ENCODE results near the gene CDH12.
"Not testable (repeated sequence)": the region's sequence is repeated elsewhere in the genome, so short reads cannot be mapped to it uniquely, and the experiment has no call there.

CDH12 gene

GRCh38 chr5:22238047-22238446 is 615.1 kb downstream of the CDH12 start:
- no peak overlapping the region for H3K4me3 ChIP-seq (IDR thresholded peaks at IDR 0.05; ENCODE audit: insufficient read depth, low read depth, low read length)
- no peaks in the 10 kb centered on the region for H3K4me1 ChIP-seq (ENCODE audit: low read depth, poor library complexity, severe bottlenecking)
- H3K36me3 ChIP-seq (ENCODE audit: insufficient read depth), result no peaks in the 10 kb centered on the region
- no peak overlapping the region for H3K9ac ChIP-seq
- no peak overlapping the region for H3K4me2 ChIP-seq
- H2AFZ ChIP-seq (ENCODE audit: low read depth), result no peak overlapping the region
- TF ChIP-seq, protein P1, sequence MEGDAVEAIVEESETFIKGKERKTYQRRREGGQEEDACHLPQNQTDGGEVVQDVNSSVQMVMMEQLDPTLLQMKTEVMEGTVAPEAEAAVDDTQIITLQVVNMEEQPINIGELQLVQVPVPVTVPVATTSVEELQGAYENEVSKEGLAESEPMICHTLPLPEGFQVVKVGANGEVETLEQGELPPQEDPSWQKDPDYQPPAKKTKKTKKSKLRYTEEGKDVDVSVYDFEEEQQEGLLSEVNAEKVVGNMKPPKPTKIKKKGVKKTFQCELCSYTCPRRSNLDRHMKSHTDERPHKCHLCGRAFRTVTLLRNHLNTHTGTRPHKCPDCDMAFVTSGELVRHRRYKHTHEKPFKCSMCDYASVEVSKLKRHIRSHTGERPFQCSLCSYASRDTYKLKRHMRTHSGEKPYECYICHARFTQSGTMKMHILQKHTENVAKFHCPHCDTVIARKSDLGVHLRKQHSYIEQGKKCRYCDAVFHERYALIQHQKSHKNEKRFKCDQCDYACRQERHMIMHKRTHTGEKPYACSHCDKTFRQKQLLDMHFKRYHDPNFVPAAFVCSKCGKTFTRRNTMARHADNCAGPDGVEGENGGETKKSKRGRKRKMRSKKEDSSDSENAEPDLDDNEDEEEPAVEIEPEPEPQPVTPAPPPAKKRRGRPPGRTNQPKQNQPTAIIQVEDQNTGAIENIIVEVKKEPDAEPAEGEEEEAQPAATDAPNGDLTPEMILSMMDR (conservative IDR thresholded peaks at IDR 0.05; ENCODE audit: low read depth, low read length), result no peak
- H3K27me3 ChIP-seq (ENCODE audit: insufficient read depth, low read depth), result no peaks in the 10 kb centered on the region
- no peaks in the 10 kb centered on the region for H4K20me1 ChIP-seq (ENCODE audit: insufficient read depth)
- no peak overlapping the region for H3K27ac ChIP-seq
- no peaks in the 10 kb centered on the region for H3K79me2 ChIP-seq (ENCODE audit: insufficient read depth, low read depth)

DNA sequence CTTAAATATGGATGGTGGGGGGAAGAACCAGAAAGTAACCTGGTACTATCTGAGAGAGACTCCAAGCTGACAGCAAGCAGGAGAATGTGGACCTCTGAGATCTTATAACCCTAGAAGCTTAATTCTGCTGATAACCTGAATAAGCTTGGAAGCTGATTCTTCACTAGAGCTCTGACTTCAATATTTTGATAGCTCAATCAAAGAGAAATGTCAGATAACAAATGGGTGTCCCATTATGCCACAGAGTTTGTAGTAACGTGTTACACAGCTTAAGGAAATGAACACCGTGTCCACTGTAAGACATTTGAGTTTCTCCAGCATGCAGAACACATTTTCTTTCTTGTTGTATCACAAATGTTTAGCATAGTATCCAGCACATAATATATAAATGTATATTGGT is 626.7 kb downstream of the CDH12 start:
- H3K36me3 ChIP-seq (ENCODE audit: insufficient read depth), result no peaks in the 10 kb centered on the region
- H3K4me1 ChIP-seq (ENCODE audit: low read depth, poor library complexity, severe bottlenecking), result no peaks in the 10 kb centered on the region
- H2AFZ ChIP-seq (ENCODE audit: low read depth), result no peak overlapping the region
- H3K27me3 ChIP-seq (ENCODE audit: insufficient read depth, low read depth), result no peaks in the 10 kb centered on the region
- H3K27ac ChIP-seq, result no peak overlapping the region
- H3K79me2 ChIP-seq (ENCODE audit: insufficient read depth, low read depth), result no peaks in the 10 kb centered on the region
- H4K20me1 ChIP-seq (ENCODE audit: insufficient read depth), result no peaks in the 10 kb centered on the region
- TF ChIP-seq, protein P1 (conservative IDR thresholded peaks at IDR 0.05; ENCODE audit: low read depth, low read length), result no peak
- no peak overlapping the region for H3K9ac ChIP-seq
- no peak overlapping the region for H3K4me3 ChIP-seq (IDR thresholded peaks at IDR 0.05; ENCODE audit: insufficient read depth, low read depth, low read length)
- no peak overlapping the region for H3K4me2 ChIP-seq

DNA sequence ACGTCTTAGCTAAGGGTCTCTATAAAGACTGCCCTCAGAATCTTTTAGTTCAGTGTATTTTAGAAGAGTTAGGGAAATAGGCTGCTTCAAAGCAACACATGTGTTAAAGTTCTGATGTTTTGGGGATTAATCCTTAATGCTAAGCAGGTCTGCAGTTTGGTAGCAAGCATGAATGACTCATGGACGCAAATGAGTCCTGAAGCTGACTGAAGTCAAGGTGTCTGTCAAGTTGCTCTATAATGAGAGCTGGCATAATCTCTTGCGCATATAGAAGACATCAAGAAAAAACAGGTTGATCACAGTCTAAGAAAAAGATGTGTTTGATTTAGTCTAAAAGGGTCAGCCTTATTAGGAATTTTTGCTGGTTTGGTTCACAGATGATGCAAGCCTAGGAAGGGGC is 630.1 kb downstream of the CDH12 start:
- H3K9ac ChIP-seq, result no peak overlapping the region
- no peak overlapping the region for H2AFZ ChIP-seq (ENCODE audit: low read depth)

GRCh38 chr5:22213703-22214495 is 639.2 kb downstream of the CDH12 start:
- not testable (repeated sequence) for H3K4me1 ChIP-seq (ENCODE audit: low read depth, poor library complexity, severe bottlenecking); H2AFZ ChIP-seq (ENCODE audit: low read depth); H3K4me2 ChIP-seq; H3K36me3 ChIP-seq (ENCODE audit: insufficient read depth); H3K27me3 ChIP-seq (ENCODE audit: insufficient read depth, low read depth); H3K27ac ChIP-seq; H3K79me2 ChIP-seq (ENCODE audit: insufficient read depth, low read depth); H3K4me3 ChIP-seq (IDR thresholded peaks at IDR 0.05; ENCODE audit: insufficient read depth, low read depth, low read length); H4K20me1 ChIP-seq (ENCODE audit: insufficient read depth); H3K9ac ChIP-seq

More for the DNA sequence above, 630.1 kb downstream of the CDH12 start:
- Histone ChIP-seq H3K4me1 (ENCODE audit: low read depth, poor library complexity, severe bottlenecking) (no peaks in the 10 kb centered on the region), H3K4me2 (no peak overlapping the region), H3K36me3 (ENCODE audit: insufficient read depth) (no peaks in the 10 kb centered on the region), H3K27me3 (ENCODE audit: insufficient read depth, low read depth) (no peaks in the 10 kb centered on the region), H4K20me1 (ENCODE audit: insufficient read depth) (no peaks in the 10 kb centered on the region), H3K4me3 (IDR thresholded peaks at IDR 0.05; ENCODE audit: insufficient read depth, low read depth, low read length) (no peak overlapping the region), H3K27ac (no peak overlapping the region), H3K79me2 (ENCODE audit: insufficient read depth, low read depth) (no peaks in the 10 kb centered on the region)
- TF ChIP-seq, protein P1 (conservative IDR thresholded peaks at IDR 0.05; ENCODE audit: low read depth, low read length), result no peak

- not testable (repeated sequence) for H3K27ac ChIP-seq; H3K4me3 ChIP-seq (IDR thresholded peaks at IDR 0.05; ENCODE audit: insufficient read depth, low read depth, low read length); H3K9ac ChIP-seq; H3K4me1 ChIP-seq (ENCODE audit: low read depth, poor library complexity, severe bottlenecking); H3K79me2 ChIP-seq (ENCODE audit: insufficient read depth, low read depth); H3K27me3 ChIP-seq (ENCODE audit: insufficient read depth, low read depth); H3K36me3 ChIP-seq (ENCODE audit: insufficient read depth); H3K4me2 ChIP-seq; H4K20me1 ChIP-seq (ENCODE audit: insufficient read depth); H2AFZ ChIP-seq (ENCODE audit: low read depth)
Observed at GRCh38 chr5:22212254-22212991, 640.7 kb downstream of the CDH12 start.

DNA sequence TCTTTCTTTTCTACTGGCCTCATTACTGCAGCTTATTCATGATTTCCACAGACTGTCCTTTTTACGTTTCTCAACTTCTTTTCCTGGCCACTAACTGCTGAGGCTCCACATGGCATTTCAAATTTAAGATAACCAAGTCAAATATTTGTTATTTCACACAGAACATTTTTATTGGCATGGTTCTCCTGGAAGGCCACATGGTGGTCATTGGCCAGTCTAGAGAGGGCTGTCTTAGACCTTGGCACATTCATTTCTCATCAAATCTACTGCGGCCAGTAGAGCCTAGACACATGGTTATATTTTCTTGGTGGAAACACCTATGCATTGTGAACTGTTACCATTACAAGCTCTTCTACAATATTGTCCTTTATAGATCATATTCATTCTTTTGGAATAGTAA is 644.7 kb downstream of the CDH12 start:
- not testable (repeated sequence) for H4K20me1 ChIP-seq (ENCODE audit: insufficient read depth); H3K79me2 ChIP-seq (ENCODE audit: insufficient read depth, low read depth); H3K36me3 ChIP-seq (ENCODE audit: insufficient read depth)

GRCh38 chr5:22188651-22189050 is 664.5 kb downstream of the CDH12 start:
- H3K27ac ChIP-seq; H2AFZ ChIP-seq (ENCODE audit: low read depth); H3K9ac ChIP-seq; H4K20me1 ChIP-seq (ENCODE audit: insufficient read depth); H3K27me3 ChIP-seq (ENCODE audit: insufficient read depth, low read depth); H3K4me3 ChIP-seq (IDR thresholded peaks at IDR 0.05; ENCODE audit: insufficient read depth, low read depth, low read length); H3K36me3 ChIP-seq (ENCODE audit: insufficient read depth); H3K79me2 ChIP-seq (ENCODE audit: insufficient read depth, low read depth); H3K4me1 ChIP-seq (ENCODE audit: low read depth, poor library complexity, severe bottlenecking); H3K4me2 ChIP-seq: not testable (repeated sequence)

More for the DNA sequence above, 644.7 kb downstream of the CDH12 start:
- not testable (repeated sequence) for H3K4me1 ChIP-seq (ENCODE audit: low read depth, poor library complexity, severe bottlenecking); H3K27ac ChIP-seq; H2AFZ ChIP-seq (ENCODE audit: low read depth); H3K4me2 ChIP-seq; H3K9ac ChIP-seq; H3K27me3 ChIP-seq (ENCODE audit: insufficient read depth, low read depth); H3K4me3 ChIP-seq (IDR thresholded peaks at IDR 0.05; ENCODE audit: insufficient read depth, low read depth, low read length)

Measured in KMS-11 (cell line).